RKO (cell line): ENCODE data around the gene NSMF.
A peak's percentile ranks its signal among the peaks of the same experiment; 100 is the strongest.

Experiments used
- DNase-seq: peaks from one replicate; pipeline ENCODE4 v3.0.0-alpha.2; 2016; ENCODE audit warnings: low spot score

NSMF gene

DNA sequence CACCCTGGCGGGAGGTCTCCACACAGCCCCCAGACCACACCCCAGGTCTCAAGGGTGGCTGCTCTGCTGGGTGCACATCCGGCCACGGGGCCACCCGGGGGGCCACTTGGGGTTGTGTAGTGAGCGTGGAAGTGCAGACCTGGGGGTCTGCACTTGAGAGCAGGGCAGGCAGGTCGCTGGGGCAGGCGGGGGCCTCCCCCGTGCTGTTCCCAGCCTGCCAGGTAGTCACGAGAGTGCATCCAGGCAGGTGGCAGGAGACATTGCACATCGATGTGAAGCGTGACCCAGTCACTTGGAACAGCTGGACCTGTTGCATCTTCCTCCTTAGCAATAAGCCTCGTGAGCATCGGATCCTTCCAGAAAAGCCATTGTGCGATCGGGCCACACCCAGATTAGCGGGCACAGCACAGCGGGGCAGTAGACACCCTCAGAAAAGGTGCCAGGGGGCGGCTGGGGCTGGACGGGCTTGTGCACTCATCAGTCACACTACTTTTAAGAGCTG is 13.2 kb downstream of the NSMF start:
- DNase-seq, result peak; percentile 41

DNA sequence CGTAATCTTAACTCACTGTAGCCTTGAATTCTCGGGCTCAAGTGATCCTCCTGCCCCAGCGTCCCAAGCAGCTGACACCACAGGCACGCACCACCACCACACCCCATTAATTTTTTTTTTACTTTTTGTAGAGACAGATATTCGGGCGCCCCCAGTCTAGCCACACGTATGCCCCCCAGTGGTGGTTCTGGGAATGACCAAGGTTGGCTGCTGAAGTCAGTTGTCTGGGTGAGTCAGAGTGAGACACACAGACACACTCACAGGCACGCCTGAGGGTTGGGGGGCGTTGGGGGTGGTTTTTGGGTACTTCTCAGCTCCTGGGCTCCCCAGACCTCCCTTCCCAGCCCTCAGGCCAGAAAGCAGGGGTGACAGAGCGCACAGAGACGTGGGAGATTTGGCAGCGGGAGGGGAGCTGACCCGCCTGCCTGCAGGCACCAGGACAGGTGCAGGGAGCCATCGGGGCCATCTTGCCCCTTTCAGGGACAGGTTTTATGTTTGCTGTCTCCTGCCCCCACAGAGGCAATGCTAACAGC is 13.8 kb downstream of the NSMF start:
- DNase-seq, result peak; percentile 96

DNA sequence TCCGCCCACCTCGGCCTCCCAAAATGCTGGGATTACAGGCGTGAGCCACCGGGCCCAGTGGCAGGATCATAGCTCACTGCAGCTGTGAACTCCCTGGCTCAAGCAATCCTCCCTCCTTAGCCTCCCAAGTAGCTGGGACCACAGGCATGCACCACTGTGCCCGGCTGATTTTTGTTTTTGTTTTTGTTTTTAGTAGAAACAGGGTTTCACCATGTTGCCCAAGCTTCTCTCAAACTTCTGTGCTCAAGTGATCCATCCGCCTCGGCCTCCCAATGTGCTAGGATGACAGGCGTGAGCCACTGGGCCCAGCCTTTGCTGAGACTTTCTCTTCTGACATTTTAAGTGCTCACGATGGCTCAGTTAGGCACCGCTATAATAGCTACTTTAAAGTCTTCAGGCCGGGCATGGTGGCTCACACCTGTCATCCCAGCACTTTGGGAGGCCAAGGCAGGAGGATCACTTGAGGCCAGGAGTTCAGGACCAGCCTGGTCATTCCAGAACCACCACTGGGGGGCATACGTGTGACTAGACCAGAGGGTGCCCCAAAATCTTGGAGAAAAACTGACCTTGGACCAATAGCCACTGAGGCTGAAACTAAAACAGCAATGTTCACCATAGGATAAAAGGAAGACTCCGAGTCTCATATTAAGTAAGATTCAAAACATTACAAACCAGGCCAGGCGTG is 14.9 kb downstream of the NSMF start:
- DNase-seq, result peak; percentile 52

DNA sequence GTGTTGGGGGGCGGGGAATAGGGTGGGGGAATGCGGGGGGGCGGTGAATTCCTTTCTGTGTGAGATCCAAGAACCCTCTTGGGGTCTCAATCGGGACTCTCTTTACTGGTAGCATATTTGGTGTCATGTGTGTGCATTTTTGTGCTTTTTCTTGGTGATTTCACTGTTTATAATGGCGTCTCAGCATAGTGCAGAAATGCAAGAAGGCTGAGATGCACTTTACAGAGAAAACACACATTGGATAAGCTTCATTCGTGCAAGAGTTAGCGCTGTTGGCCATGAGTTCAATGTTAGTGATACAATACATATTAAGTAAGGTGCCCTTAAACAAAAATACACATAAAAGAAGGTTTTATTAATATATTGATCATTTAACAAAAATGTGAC is 17.2 kb downstream of the NSMF start:
- DNase-seq, result no peak

DNA sequence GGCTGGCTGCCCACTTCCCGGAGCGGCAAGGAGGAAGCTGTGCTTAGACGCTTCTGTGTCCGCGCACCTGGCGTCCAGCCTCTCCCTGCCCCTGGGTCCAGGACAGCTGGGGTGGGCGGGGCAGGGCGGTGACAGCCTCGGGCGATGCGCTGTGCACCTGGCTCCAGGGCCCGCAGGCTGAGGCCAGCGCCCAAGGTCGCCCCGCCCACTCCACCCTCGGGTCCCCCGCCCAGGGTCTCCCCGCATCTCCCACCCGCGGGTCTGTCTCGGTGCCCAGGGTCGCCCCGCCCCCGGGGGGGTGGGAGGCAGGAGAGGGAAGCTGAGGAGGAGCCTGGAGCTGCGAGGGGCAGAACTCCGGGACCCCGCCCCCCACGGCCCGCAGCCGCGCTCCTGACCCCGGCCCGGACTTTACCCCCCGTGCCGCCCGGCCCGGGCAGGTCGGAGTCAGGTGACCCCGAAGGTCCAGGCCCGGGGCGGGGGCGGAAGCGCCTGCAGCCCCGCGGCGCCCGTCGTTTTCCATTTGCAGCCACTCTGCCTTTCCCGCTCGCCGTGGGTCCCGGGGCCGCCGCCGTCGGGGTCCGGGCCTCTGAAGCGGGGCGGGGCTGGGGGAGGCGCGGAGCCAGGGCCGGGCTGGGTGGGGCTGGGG is 17.7 kb downstream of the NSMF start, which contains the start of gene ENTPD8:
Gene ENTPD8 (minus strand): TSS at position 69 of the 646 bp plus-strand sequence. CDS start 3,072 bp downstream, outside the sequence.
- no peak for DNase-seq

DNA sequence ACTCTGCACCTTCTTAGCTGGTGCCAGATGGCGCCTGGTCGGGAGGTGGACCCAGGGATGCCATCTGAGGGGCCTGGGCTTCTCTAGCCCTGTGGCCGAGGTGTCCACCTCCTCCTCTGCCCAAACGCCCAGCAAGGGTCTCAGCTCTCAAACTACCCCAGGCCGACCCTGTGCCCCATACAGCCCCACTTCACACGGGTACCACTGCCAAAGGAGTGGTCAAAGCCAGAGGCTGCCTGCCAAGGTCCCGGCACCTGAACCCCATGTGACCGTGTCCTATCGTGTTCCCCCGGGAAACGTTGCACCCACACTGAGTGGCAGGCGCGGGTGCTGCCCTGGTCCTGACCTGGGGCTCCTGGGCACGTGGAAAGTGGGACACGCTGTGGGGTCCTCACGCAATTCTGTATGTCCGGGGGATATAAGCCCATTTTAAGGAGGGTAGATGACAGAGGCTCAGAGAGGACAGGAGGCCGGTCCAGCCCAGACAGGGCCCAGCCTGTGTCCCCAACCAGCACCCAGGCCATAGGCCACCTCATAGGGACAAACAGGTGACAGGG is 19.9 kb downstream of the NSMF start:
- no peak for DNase-seq

DNA sequence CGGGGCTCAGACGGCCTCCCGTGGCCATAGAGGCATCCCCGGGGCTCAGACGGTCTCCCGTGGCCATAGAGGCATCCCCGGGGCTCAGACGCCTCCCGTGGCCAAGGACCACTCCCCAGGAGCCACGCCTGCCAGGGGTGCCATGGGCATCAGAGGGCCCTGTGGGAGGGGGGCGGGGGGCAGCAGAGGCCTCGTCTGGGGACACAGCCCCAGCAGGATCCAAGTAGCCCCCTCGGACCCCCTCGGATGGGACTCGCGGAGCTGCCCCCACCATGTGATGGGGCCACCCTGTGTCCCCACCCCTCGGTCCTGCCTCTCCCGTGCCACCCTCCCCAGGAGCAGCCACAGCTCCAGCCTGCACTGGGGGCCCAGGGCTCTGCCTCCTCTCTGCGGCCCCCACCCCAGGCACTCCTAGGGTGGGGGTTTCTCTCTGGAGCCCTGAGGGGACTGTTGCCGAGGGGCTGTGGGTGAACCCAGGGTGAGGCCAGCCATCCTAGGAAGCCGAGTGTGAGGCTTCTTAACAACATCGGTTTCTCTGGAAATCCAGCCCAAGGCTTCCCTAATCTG is 20.5 kb downstream of the NSMF start:
- no peak for DNase-seq

DNA sequence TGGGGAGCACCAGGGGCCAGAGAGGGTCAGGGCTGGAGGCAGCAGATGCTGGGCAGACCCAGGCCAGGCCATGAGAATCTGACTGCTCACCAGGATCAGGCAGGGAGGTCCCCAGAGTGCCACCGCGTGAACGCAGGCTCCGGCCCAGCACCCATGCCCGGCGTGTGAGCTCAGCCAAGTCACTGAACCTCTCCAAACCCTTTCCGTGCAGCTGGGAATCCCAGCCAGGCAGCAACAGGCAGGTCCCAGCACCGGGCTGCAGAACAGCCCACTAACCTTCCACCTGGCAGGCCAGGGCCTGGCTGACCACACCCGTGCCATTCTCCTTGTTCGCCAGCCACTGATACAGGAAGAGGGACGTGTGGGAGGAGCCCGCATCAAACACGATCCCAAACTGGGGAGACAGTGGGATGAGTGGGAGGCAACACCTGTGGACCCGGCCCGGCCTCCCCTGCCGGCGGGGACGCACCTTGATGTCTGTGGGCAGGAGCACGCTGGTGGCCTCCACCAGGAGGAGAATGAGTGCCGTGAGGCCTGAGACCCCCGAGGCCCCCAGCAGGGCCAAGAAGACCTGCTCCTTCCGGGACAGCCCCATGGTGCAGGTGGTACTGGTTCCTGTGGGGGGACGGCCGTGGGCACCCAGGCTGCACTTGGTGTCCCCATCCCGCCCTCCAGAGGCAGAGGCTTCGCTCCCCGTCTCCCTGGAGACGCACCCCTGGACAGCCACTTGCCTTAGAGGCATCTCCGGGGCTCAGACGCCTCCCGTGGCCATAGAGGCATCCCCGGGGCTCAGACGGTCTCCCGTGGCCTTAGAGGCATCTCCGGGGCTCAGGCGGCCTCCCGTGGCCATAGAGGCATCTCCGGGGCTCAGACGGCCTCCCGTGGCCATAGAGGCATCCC is 21.2 kb downstream of the NSMF start:
- no peak for DNase-seq

DNA sequence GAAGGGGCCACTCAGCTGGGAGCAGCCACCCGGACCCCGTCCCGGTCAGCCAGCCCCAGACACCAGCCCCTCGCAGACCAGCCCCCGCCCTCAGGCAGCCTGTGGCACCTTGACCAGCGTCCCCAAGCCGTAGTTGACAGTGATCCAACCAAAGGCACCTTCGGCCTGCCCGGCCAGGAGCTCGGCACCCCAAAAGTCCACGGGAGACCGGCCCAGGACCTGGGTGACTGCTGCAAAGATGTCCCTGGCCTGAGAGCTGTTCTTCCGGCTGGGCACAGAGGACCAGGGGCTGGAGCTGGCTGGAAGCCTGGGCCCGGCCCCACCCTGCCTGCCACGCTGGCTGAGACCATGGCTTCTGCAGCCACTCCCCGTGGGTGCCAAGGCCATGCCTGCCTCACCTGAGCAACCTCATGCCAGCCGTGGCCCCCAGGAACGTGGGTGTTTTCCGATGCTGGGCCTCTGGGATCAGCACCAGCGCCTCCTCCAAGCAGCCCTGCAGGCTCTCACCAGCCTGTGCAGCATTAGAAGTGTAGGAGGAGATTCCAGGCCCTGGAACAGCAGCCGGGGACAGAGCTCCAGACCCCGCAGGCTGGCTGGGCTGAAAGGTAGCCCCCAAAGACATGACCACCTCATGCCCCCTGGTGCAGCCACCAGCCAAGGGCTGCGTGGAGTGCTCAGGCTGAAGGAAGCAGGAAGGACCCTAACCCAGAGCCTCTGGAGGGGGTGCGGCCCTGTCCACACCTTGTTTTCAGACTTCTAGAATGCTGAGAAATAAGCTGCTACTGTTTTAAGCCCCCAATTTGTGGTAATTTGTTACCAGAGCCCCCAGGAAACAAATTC is 22.2 kb downstream of the NSMF start:
- no peak for DNase-seq

DNA sequence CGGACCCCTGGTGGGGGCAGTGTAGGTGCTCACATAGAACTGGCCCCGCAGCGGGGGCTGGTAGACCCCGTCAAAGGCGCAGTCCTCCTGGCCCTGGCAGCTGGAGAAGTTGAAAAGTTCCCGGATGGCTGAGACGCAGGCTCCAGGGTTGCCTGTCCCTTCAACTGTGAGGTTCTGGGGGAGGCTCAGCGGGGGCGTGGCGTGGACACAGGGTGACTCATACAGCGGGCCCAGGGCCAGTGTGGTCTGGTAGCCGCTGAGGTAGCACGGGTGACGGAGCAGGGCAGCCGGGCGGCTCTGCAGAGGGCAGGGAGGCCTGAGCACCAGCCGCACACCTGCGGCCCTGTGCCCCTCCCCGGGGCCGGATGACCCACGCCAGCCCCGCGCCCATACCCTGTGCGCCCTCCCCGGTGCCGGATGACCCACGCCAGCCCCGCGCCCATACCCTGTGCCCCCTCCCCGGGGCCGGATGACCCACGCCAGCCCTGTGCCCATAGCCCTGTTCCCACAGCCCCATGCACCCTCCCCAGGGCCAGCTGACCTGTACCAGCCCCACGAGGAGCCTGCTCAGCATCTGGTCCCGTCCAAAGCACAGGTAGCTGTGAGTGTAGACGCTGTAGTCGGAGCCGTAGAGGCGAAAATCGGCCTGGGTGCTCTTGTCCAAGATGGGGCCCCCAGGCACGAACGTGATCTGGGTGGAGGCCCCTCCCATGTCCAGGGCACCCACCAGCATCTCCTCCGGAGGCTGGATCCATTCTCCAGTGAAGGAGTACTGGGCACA is 23.0 kb downstream of the NSMF start:
- peak; percentile 92 for DNase-seq

DNA sequence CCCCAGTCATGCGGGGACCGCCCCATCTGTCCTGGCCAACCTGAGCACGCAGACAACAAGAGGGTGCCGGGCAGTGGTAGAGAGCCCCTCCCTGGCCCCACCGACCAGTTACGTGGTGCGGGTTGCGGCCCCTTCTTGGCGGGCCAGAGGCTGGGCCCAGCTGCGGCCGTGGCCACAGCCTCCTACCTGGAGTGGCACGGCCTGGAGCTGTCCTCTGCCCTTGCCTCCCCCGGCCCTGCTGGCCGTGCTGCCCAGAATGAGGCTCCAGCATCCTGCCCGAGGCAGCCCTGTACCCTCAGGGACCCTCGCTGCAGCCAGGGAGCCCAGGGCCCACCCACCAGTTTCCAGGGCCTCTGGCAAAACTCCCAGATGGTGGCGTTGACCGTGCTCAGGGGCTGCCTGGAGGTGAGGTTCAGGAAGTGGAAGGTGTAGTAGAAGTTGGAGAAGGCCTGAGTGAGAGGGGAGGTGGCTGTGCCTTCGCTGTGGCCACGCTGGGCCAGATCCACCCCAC is 23.7 kb downstream of the NSMF start:
- DNase-seq, result no peak

DNA sequence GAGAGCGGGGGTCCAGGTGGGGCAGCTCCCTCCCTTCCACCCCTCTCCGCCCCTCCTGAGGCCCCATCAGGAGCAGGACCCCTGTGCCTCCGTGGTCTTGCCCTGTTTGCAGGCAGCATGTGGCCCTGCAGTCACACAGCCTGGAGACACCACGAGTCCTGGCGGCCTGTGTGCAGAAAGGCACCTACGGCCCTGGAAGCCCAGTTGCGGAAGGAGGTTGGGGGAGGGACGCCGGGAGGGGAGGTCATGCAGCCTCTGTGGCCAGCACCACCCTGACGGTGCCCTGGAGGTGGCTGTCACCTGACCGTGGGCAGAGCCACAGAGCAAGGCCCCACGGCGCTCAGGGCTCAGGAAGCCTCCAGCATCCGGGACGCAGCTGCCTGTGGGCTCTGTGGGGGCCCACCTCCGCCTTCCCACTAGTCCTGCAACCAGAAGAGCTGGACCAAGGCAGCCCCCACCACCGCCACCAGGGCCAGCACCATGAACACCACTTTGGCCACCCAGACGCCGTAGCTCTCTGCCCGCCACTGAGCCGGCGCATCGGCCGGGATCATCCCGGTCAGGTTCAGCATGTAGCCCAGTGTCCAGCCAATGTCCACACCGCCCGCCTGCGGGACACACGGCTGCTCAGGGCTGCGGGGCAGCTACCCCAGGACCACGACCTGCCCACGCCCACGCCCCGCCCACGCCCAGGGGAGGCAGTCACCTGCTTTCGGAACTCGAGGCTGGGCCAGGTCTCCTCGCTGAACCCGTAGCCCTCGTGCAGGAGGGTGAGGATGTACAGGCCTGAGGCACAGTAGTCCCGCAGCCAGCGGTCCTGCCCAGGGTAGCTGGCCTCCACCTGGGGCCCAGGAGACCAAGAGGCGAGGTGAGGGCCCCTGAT is 24.4 kb downstream of the NSMF start:
- no peak for DNase-seq

DNA sequence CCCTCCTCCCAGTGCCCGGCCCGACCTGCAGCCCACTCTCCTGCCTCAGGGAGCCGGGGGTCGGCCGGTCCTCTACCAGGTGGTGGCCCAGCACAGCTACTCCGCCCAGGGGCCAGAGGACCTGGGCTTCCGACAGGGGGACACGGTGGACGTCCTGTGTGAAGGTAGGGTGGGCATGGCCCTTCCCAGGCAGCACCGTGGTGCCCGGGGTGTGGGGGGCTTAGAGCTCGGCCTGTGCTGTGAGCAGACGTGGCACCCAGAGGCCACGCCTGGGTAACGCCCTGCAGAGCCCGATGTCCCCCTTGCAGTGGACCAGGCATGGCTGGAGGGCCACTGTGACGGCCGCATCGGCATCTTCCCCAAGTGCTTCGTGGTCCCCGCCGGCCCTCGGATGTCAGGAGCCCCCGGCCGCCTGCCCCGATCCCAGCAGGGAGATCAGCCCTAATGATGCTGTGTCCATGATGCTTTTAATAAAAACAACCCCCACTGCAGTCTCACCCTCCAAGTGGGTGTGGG is 25.2 kb downstream of the NSMF start:
- DNase-seq, result no peak

DNA sequence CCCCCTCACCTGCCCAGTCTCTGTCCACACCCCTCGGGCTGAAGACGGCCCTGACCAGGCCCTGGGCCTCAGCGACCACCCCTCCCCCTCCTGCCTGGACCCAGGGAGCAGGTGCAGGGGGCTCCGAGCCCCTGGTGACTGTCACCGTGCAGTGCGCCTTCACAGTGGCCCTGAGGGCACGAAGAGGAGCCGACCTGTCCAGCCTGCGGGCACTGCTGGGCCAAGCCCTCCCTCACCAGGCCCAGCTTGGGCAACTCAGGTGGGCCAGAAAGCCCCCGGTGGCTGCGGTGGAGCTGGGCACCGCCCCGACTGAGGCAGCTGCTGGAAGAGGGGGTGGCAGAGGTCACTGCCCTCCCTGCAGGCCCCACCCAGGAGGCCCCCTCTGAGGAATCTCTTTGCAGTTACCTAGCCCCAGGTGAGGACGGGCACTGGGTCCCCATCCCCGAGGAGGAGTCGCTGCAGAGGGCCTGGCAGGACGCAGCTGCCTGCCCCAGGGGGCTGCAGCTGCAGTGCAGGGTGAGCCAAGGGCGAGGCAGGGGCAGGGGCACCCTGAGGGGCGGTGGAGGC is 25.7 kb downstream of the NSMF start:
- DNase-seq, result no peak

DNA sequence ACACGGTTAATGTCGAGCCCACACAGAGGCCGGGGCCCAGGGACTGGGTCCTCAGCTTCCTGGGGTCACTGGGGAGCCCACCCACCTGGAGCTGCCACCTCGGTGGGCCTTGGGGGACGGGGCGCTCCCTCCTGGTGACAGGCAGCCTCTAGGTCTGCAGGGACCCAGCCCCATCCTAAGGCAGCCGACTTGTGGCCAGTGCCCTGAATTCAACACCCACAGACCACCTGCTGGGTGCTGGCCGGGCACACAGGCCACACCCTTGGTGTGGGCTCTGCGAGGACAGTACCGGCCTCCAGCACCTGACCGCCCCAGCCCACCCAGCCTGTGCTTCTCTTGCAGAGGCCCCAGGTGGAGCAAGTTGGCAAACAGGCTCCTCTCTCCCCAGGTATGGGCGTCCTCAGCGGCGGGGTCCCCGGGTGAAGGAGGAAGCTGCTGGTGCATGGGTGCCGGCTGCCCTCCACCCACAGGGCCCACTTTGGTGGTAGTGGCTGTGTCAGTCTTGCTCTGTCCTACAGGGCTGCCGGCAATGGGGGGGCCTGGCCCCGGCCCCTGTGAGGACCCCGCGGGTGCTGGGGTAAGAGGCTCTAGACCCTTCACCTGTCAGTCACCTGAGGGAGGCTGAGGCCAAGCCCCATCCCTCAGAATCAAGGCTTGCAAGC is 26.3 kb downstream of the NSMF start:
- DNase-seq, result no peak

DNA sequence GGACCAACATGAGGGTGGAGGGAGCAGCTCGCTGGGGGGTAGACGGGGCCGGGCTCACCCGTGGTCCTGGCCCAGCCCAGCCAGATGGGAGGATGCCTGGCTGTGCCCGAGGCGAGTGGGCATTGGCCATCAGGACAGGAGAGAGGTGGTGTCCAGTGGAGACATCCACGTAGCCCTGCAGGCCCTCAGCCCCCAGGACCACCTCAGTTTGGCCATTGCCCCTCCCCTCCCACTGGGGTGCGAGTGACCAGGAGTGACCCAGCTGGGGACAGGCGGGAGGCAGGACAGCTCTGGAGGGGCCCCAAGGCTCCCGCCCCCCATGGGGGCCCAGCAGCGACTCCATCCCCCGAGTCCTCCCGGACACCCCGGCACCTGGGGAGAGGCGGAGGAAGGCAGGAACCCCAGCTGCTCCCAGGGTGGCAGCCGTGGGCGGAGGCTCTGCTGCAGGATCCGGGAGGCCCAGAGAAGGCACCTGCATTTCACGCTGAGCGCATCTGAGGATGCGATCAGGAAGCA is 27.7 kb downstream of the NSMF start:
- DNase-seq, result no peak

DNA sequence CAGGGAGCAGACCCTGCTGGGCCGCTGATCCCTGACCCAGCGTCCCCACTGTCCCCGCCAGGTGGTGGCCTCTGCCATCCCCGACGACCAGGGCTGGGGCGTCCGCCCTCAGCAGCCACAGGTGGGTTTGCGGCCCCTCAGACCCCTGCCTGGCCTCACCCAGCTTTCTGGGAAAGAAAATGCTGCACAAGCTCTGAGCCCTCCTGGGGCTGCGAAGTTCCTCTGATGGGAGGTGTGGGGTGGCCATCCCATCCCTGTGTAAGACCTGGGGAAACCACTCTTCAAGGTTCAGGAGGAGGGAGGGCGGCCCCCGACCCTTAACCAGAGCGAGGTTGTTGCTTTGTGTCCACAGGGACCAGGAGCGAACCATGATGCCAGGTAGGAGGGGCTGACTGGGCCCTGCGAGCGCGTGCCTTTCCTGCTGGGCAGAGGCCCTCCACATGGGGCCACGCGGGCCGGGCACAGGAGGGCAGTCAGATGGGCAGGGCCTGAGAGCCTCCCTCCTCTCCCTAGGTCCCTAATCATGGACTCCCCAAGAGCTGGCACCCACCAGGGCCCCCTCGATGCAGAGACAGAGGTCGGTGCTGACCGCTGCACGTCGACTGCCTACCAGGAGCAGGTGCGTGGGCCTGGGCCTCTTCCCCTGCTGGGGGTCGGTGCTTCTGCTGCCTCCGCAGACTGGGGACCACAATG is 28.3 kb downstream of the NSMF start:
- DNase-seq, result no peak
